Measurements from ENCODE around the gene PSMC5.
"Not testable (repeated sequence)": the region's sequence is repeated elsewhere in the genome, so short reads cannot be mapped to it uniquely, and the experiment has no call there.

Gene PSMC5

DNA sequence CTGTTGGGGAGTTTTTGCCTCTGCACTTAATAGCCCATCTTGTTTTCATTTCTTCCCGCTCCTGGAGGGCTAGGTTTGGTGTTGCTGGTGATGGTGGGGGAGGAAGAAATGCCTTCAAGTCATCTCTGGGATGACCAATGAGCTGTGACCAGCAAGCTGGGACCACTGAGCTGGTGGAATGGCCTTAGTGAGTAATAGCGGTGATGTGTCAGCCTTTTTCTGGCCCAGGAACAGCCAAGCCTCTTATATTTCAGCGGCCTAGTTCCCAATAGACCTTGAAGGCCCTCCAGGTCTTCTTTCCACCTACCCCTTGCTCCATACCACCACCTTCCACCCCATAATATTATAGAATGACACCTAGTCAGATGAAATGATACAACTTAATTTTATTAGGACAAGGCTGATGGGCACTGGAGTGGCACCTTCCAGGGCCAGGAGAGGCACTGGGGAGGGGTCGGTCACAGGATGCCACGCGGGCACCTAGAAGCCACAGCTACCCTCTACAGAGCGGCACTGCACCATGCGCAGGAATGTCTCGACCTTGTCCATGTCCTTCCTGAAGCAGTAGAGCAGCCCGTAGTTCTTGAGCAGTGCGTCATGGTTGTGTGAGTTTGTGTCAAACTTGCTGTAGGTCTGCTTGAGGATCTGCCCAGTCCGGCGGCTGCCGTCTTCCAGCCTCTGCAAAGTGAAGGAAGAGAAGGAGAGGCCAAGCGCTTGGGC, 44.6 kb downstream of the PSMC5 start:
- not testable (repeated sequence) for DNase-seq (ENCODE audit: low spot score)

DNA sequence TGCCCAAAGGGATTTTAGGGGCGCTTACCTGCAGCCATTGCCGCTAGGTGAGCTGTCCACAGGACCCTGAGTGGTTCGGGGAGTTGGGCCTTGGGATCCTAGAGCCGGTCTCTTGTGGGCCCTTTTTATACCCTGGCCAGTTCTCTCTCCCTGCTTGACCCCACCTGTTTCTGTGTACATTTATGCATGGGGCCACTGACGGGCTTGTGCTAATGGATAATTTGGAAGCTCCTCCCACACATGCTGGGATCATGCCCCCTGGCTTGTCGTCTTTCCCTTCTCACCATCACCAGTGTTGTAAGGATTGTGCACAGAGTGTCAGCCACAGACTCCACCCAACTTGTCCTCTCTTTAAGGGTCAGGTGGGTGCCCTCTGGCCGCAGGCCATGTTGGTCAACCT, 46.3 kb downstream of the PSMC5 start, which contains the start of gene CSH2:
Gene CSH2 (minus strand): TSS at position 101 of the 400 bp plus-strand sequence. CDS start 63 bp downstream, at position 38.
- not testable (repeated sequence) for DNase-seq (ENCODE audit: low spot score)

DNA sequence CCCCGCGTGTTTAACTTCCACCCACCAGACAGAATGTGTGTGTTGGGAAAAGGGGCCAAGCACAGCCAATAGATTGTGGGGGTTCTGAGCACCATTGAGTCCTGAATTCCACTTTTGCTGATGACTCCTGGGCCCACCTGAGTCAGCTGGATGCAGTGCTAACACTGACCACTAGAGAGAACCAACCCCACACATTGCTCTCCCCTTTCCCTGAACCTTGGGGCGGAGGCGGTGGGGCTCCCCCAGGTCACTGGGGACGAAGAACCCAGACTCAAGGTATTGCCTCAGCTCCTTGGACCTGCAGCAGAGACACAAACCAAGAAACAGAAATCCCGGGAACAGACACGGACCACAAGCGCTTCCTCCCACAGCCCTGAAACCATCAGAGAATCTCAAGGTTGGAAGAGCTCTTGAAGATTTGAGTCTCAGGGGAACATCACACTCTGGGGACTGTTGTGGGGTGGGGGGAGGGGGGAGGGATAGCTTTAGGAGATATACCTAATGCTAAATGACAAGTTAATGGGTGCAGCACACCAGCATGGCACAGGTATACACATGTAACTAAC, 46.9 kb downstream of the PSMC5 start:
- DNase-seq (ENCODE audit: low spot score): not testable (repeated sequence)

DNA sequence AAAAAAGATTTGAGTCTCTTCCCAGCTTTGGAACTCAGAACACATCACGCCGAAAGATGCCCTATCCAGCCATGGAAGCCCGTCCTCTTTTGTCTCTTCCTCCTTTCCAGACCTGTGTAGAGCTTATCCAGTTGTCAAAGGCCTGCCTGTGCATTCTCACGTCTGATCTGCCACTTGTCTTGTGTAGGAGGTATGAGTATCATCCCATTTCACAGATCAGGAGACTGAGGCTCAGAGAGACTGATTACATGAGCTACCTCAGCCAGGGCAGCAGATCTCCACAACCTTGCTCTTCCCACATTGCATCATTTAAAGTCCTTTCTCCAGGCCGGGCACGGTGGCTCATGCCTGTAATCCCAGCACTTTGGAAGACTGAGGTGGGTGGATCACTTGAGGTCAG, 47.5 kb downstream of the PSMC5 start:
- not testable (repeated sequence) for DNase-seq (ENCODE audit: low spot score)

DNA sequence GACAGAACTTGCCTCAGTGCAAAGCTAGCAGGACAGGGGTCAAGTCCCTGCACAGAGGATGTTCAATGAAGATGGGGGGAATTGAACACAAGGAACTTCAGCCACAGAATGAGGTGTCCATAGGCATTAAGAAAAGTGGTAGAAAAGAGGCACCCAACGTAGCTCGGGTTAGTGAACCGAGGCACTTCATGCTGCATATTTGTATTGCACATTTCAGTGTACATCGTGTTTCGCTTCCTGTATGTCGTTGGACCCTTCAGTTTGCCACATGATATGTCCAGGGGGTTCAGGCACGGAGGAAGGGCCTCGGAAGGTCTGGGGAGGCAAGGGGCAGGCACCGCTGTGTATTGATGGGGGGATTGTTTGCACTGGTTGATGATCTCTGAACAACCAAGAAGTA, 51.2 kb downstream of the PSMC5 start:
- DNase-seq (ENCODE audit: low spot score): not testable (repeated sequence)

DNA sequence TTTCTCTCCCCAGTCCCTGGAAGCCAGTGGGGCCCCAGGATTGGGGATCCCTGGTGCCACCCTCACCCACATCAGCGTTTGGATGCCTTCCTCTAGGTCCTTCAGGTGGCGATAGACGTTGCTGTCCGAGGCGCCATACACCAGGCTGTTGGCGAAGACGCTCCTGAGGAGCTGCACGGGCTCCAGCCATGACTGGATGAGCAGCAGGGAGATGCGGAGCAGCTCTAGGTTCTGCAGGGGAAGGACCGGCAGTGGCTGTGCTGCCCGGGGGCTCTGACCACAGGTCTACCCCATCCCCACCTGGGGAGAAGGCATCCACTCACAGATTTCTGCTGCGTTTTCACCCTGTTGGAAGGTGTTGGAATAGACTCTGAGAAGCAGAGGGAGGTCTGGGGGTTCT, 53.5 kb downstream of the PSMC5 start:
- DNase-seq (ENCODE audit: low spot score): no peak

DNA sequence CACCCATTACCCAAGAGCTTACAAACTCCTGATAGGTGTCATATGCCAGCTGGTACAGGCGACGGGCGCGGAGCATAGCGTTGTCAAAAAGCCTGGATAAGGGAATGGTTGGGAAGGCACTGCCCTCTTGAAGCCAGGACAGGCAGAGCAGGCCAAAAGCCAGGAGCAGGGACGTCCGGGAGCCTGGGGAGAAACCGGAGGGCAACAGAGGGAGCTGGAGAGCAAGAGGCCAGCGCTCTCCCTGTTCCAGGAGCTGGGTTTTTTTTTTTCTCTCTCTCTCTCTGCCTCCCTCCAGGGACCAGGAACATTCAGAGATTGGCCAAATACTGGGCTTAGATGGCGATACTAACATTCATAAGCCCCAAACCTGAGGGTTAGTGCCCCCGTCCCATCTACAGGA, 54.1 kb downstream of the PSMC5 start:
- not testable (repeated sequence) for DNase-seq (ENCODE audit: low spot score)

Data from COLO829 (cell line).